Stimulated activated CD4-positive, alpha-beta T cell treated with anti-CD3 and anti-CD28 coated beads, Interleukin-15, amount 100 ng/mL, for 24 hours (primary cell): ENCODE results near the gene FKBP9.
"Not testable (repeated sequence)": the region's sequence is repeated elsewhere in the genome, so short reads cannot be mapped to it uniquely, and the experiment has no call there.

ENCODE experiments used
- DNase-seq: peaks from one replicate; pipeline ENCODE4 v3.0.0-alpha.2; 2020

Gene FKBP9

DNA sequence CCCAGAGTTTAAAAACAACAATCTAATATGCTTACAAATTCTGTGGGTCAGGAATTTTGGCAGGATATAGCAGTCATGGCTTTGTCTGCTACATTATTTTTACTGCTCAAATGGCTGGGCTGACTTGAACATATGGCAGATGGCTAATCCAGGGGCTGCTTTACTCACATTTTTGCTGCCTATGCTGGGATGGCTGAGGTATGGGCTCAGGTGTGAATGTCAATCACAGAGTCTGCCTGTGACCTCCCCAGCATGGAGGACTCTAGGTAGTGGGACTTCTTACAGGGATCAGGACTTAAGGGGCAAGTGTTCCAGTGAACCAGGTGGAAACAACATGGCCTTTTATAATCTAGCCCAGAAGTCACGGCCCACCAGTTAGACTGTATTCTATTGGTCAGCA, 4.4 kb upstream of the FKBP9 start:
- no peak for DNase-seq

GRCh38 chr7:32958046-32959025, 1.1 kb downstream of the FKBP9 start:
- no peak for DNase-seq

DNA sequence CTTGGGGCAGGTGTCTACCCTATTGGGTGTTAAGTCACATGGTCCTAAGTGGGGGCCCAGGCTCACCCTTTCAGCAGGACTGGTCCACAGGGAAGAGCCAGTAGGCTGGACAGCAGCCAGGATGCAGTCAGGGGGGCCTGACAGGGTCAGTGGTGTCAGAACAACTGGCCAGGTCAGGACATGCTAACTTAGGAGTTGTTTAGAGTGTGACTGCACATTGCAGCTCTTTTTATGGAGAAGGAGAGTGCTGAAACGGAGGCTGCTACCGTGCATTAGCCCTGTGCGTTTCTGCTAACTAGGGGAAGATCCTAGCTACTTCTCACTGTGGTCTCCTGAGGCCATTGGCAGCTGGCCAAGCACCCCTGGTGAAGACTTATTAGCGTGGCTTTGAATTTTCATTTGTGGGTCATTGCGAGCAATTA, 6.7 kb downstream of the FKBP9 start:
- DNase-seq, result not testable (repeated sequence)

- not testable (repeated sequence) for DNase-seq
Measured at GRCh38 chr7:32964461-32965159, 7.4 kb downstream of the FKBP9 start.

- not testable (repeated sequence) for DNase-seq
Measured at GRCh38 chr7:32966489-32967267, 9.4 kb downstream of the FKBP9 start.

DNA sequence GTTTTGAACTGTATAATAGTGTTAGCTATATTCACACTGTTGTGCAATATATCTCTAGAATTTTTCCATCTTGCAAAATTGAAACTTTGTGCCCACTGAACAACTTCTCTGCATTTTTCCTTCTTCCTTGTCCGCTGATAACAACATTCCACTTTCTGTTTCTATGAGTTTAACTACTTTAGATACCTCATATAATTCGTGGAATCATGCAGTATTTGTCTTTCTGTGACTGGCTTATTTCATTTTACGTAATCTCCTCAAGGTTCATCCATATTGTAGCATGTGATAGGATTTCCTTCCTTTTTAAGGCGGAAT, 10.0 kb downstream of the FKBP9 start:
- DNase-seq, result not testable (repeated sequence)

DNA sequence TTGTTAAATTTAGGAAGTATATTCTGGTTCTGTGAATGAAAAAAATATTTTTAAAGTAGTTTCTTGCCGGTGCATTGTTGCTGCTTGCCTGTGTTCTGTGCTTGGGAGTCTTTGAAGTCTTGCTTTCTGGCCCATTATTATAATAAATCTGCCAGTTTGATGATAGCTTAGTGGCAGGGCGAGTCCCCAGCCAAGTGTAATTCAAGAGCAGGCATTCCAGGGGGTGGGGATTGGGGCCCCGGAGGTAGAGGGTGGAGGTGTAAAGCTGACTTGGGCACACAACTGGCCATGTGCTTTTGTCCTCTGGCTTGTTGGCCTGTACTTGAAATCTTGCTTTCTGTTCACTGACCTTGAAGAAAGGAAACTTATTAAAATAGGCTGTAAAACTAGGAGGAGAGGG, 14.7 kb downstream of the FKBP9 start:
- DNase-seq, result not testable (repeated sequence)

DNA sequence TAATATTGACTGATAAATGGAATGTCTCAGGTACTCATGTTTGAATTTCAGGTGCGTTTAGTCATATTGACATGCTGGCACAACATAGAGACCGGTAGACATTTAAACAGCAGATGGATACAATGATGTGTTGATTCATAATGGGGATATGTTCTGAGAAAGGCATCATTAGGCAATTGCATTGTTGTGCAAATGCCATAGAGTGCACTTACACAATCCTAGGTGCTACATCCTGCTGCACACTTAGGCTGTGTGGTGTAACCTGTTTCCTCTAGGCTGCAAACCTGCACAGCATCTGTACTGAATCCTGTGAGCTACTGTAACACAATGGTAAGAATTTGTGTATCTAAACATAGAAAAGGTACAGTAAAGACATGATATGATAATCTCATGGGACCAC, 19.9 kb downstream of the FKBP9 start:
- DNase-seq, result not testable (repeated sequence)

DNA sequence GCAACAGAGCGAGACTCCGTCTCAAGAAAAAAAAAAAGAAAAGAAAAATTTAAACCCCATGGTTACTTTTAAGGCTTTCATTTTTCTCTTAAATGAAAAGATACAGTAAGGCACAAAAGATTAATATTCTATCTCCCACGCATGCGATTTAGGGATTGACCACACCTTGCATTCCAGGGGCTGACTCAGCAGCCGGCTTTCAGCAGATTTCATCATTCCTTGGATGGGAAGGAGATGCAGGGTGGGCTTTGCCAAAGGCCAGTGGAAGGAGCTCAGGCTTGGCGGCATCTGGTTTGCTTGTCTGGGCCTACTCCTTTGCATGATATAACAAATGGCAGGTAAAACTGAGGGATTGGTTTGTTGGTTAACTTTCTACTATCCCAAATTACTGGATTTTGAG, 22.0 kb downstream of the FKBP9 start:
- not testable (repeated sequence) for DNase-seq

- not testable (repeated sequence) for DNase-seq
Measured at GRCh38 chr7:32979902-32980301, 22.7 kb downstream of the FKBP9 start.

DNA sequence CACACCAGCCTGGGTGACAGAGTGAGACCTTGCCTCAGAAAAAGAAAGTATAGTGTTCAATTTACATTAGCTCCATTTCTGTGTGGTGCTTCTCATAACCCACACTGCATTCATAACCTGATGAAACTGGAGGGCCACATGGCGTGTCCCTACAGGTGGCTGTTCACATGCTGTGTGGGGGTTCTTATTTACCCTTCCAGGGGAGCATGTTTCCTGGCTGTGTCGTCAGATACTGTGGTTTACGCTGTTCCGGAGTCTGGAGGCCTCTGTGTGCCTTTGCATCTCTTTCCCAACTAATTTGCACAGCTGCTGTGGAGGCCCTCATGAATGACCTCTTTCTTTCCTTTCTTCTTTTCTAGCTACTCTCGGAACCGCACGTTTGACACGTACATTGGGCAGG, 30.9 kb downstream of the FKBP9 start:
- not testable (repeated sequence) for DNase-seq

DNA sequence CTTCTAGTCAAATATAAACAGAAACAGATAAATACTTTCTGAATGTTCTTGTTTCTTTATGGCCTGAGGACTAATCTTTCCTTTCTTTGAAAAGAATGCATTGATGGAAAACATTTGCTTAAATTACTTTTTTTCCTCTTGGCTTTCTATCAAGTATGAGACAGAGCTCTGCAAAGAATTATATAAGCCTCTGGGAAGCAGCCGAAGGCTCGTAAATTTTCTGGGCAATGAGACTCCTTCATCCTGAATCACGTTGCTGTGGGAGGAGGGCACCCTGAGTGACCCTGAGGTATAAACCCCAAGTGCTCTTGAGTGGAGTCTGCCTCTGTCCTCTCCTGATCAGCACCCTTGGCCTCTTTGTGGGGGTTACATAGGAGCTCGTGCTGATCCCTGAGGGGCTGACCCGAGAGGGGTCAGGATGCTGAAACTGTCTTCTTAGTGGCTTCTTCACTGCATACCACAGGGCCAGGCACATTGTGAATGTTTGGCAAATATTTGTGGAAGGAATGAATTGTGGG, 33.9 kb downstream of the FKBP9 start:
- not testable (repeated sequence) for DNase-seq

- DNase-seq, result not testable (repeated sequence)
Measured at GRCh38 chr7:32991975-32992700, 34.9 kb downstream of the FKBP9 start.

GRCh38 chr7:32992750-32993149, 35.5 kb downstream of the FKBP9 start:
- DNase-seq, result not testable (repeated sequence)

DNA sequence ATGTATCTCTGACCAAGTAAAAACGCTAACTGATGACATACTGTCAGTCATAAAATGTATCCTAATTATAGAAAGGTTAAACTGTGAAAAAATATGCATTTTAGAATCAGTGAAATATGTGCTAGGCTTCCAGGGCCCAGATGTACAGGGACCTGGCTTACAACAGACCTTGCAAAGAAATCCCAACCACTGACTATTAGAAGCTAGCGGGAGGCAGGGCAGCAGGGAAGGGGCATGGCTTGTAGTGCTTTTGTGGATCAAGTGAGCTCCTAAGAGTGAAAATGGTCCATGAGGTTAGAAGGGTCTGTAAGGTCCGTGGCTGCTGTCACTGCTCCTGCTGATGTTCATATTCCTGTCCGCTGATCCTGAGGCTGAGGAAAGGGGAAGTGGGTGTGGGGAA, 40.7 kb downstream of the FKBP9 start:
- DNase-seq, result not testable (repeated sequence)

- not testable (repeated sequence) for DNase-seq
Measured at GRCh38 chr7:32998361-32999171, 41.3 kb downstream of the FKBP9 start.

DNA sequence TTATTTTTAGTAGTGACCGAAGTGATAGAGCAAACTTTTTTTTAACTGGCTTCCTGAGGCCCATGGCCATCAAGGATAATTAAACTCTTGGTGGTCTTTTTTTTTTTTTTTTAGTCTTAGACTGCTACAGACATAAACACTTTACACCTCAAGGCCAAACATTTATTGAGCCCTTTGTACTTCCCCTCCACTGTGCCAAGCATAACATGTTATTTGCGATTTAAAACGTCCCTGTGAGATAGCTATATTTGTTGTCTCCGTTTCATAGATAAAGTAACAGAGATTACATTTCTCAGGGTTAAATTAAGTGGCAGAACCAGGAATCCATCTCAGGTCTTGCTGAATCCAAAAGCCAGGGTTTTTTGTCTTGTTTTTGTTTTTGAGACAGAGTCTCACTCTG, 42.1 kb downstream of the FKBP9 start:
- DNase-seq, result not testable (repeated sequence)

DNA sequence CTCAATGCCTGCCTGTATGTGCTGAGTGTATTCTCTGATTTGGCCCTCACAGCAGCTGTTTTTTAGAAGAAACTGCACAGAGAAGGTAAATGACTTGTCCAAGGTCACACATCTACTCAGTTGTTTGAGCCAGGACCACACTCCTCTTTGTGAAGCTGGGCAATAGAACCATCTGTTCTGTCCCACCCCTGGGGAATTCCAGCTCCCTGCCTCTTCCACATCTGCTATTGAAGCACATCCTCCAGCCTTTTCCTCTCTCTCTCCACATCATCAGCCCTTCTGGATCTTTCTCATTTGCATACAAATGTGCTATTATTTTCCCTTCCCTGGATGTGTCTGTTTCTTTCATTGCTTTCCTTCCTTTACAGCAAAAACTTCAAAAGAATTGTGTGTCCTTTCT, 45.9 kb downstream of the FKBP9 start:
- DNase-seq, result not testable (repeated sequence)

DNA sequence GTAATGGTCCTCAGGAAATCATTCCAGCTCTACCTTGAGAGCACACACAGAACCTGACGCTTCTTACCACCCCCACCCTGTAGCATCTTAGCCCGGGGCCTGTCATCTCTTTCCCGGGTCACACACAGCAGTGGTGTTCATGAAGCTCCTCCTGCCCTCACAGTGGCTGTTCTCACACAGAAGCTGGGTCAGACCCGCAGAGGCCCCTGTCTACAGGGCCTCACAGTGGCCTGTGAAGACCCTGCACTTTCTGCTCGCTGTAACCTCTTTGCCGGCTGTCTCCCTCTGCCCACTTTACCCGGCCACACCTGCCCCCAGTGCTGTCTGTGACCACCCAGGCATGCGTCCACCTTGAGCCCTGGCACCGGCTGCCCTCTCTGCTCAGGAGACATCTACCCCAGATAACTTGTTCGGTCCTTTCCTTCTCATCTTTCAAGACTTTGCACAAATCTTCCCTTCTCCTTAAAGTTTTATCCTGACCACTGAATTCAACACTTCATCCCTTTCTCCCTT, 46.9 kb downstream of the FKBP9 start:
- DNase-seq, result not testable (repeated sequence)

DNA sequence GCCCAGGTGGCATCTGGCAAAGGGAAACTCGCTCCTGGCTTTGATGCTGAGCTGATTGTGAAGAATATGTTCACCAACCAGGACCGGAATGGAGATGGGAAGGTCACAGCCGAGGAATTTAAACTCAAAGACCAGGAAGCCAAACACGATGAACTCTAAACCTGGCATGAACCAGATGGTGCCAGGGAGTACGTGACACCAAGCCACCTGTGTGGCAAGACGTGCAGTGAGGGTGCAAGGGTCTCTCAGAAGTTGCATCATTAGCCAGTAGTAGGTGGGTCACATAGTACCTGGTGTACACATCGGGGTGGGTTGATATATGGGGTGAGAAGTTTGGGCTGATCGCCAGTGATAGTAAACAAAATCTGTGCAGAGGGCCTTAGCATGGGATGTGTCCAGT, 48.0 kb downstream of the FKBP9 start:
- not testable (repeated sequence) for DNase-seq

- not testable (repeated sequence) for DNase-seq
Measured at GRCh38 chr7:33005690-33006089, 48.5 kb downstream of the FKBP9 start.
